BE2C (cell line): ENCODE data around the gene ABCC12.
"Not testable (repeated sequence)": the region's sequence is repeated elsewhere in the genome, so short reads cannot be mapped to it uniquely, and the experiment has no call there.

ENCODE experiments used
- DNase-seq: peaks from one replicate; pipeline ENCODE4 v3.0.0-alpha.2; 2020
- H3K27me3 ChIP-seq: fragments of 250-450 bp; sonication (Bioruptor Pico); 2 replicates; pipeline ENCODE4 v1.5.1; 2020; ENCODE audit warnings: mild to moderate bottlenecking
- H3K36me3 ChIP-seq: fragments of 250-450 bp; sonication (Bioruptor Pico); 2 replicates; pipeline ENCODE4 v1.5.1; 2020; ENCODE audit warnings: mild to moderate bottlenecking
- H3K4me1 ChIP-seq: fragments of 250-450 bp; sonication (Bioruptor Pico); 2 replicates; pipeline ENCODE4 v1.5.1; 2020
- H3K4me3 ChIP-seq: 2 replicates; pipeline ENCODE4 v1.5.1; 2011; ENCODE audit warnings: low read depth, low read length
- H3K9me3 ChIP-seq: fragments of 250-450 bp; sonication (Bioruptor Pico); 2 replicates; pipeline ENCODE4 v1.5.1; 2020
- CTCF ChIP-seq: IDR thresholded peaks from 2 replicates; pipeline ENCODE4 v1.5.1; 2012; ENCODE audit warnings: mild to moderate bottlenecking, low read depth, low read length

Gene ABCC12

GRCh38 chr16:48180868-48181480 lies 25.2 kb upstream of the ABCC12 start:
- Histone ChIP-seq H3K4me1 (no peaks in the 10 kb centered on the region), H3K4me3 (no peak overlapping the region), H3K9me3 (no peaks in the 10 kb centered on the region), H3K36me3 (no peaks in the 10 kb centered on the region), H3K27me3 (no peaks in the 10 kb centered on the region)
- no peak for TF ChIP-seq CTCF
- DNase-seq, result no peak

- Histone ChIP-seq H3K27me3 (no peaks in the 10 kb centered on the region; the same call in 1 of the 2 replicates), H3K4me3 (no peak overlapping the region), H3K36me3 (no peaks in the 10 kb centered on the region), H3K4me1 (no peaks in the 10 kb centered on the region), H3K9me3 (no peaks in the 10 kb centered on the region)
- TF ChIP-seq CTCF, result no peak
- DNase-seq, result no peak
Observed at GRCh38 chr16:48176635-48177408, 21.0 kb upstream of the ABCC12 start.

GRCh38 chr16:48173889-48174288 lies 18.1 kb upstream of the ABCC12 start:
- no peak for DNase-seq
- H3K9me3 ChIP-seq, result no peaks in the 10 kb centered on the region
- H3K4me1 ChIP-seq, result no peaks in the 10 kb centered on the region
- no peaks in the 10 kb centered on the region for H3K36me3 ChIP-seq
- no peak for TF ChIP-seq CTCF
- H3K4me3 ChIP-seq, result no peak overlapping the region
- H3K27me3 ChIP-seq, result no peaks in the 10 kb centered on the region; the same call in 1 of the 2 replicates

- no peak for DNase-seq
- TF ChIP-seq CTCF, result no peak
Observed at GRCh38 chr16:48172682-48173081, 16.9 kb upstream of the ABCC12 start.

GRCh38 chr16:48169896-48170295 lies 14.1 kb upstream of the ABCC12 start:
- no peak for TF ChIP-seq CTCF
- DNase-seq, result no peak
- Histone ChIP-seq H3K9me3 (no peaks in the 10 kb centered on the region), H3K27me3 (no peaks in the 10 kb centered on the region; the same call in 1 of the 2 replicates), H3K4me3 (no peak overlapping the region), H3K36me3 (no peaks in the 10 kb centered on the region), H3K4me1 (no peaks in the 10 kb centered on the region)

More at GRCh38 chr16:48172682-48173081, 16.9 kb upstream of the ABCC12 start:
- H3K36me3 ChIP-seq, result no peaks in the 10 kb centered on the region
- H3K4me1 ChIP-seq, result no peaks in the 10 kb centered on the region
- H3K9me3 ChIP-seq, result no peaks in the 10 kb centered on the region
- H3K4me3 ChIP-seq, result no peak overlapping the region
- H3K27me3 ChIP-seq, result no peaks in the 10 kb centered on the region; the same call in 1 of the 2 replicates

- no peak for DNase-seq
- Histone ChIP-seq H3K9me3 (no peaks in the 10 kb centered on the region), H3K36me3 (no peaks in the 10 kb centered on the region), H3K27me3 (no peaks in the 10 kb centered on the region; the same call in 1 of the 2 replicates), H3K4me1 (no peaks in the 10 kb centered on the region), H3K4me3 (no peak overlapping the region)
- no peak for TF ChIP-seq CTCF
Observed at GRCh38 chr16:48168075-48168474, 12.3 kb upstream of the ABCC12 start.

GRCh38 chr16:48166617-48167016 lies 10.8 kb upstream of the ABCC12 start:
- not testable (repeated sequence) for H3K27me3 ChIP-seq, H3K4me1 ChIP-seq, H3K4me3 ChIP-seq, DNase-seq, H3K9me3 ChIP-seq, H3K36me3 ChIP-seq
